GM18519 (cell line): Measurements from ENCODE around the gene CGNL1.

ENCODE experiments used
- ATAC-seq: cut with Tn5 transposase; IDR thresholded peaks from one replicate; pipeline ENCODE4 v1.9.1; 2021; ENCODE audit warnings: mild to moderate bottlenecking, moderate library complexity; ENCODE audit not compliant: unreplicated experiment, low FRiP score

The CGNL1 gene

GRCh38 chr15:57352535-57353316 is 23.6 kb upstream of the CGNL1 start:
- ATAC-seq: no peak

- ATAC-seq: no peak
Measured at GRCh38 chr15:57353317-57353804, 22.9 kb upstream of the CGNL1 start.

GRCh38 chr15:57354436-57355123 is 21.7 kb upstream of the CGNL1 start:
- no peak for ATAC-seq

GRCh38 chr15:57355259-57355658 is 21.0 kb upstream of the CGNL1 start:
- no peak for ATAC-seq

- ATAC-seq: no peak
Measured at GRCh38 chr15:57356178-57356577, 20.1 kb upstream of the CGNL1 start.

GRCh38 chr15:57356636-57357035 is 19.7 kb upstream of the CGNL1 start:
- ATAC-seq: no peak

- ATAC-seq: no peak
Measured at GRCh38 chr15:57357799-57358198, 18.5 kb upstream of the CGNL1 start.

- ATAC-seq: no peak
Measured at GRCh38 chr15:57358571-57358970, 17.7 kb upstream of the CGNL1 start.

- ATAC-seq: no peak
Measured at GRCh38 chr15:57363661-57364060, 12.6 kb upstream of the CGNL1 start.

- no peak for ATAC-seq
Measured at GRCh38 chr15:57364282-57365007, 11.9 kb upstream of the CGNL1 start.

- ATAC-seq: no peak
Measured at GRCh38 chr15:57367556-57367955, 8.7 kb upstream of the CGNL1 start.

GRCh38 chr15:57370929-57371328 is 5.4 kb upstream of the CGNL1 start:
- no peak for ATAC-seq

- no peak for ATAC-seq
Measured at GRCh38 chr15:57373251-57373881, 2.9 kb upstream of the CGNL1 start.

GRCh38 chr15:57373882-57374276 is 2.4 kb upstream of the CGNL1 start:
- no peak for ATAC-seq

- ATAC-seq: no peak
Measured at GRCh38 chr15:57376696-57377477, 582 bp downstream of the CGNL1 start.

- no peak for ATAC-seq
Measured at GRCh38 chr15:57377478-57377847, 1.2 kb downstream of the CGNL1 start.

- no peak for ATAC-seq
Measured at GRCh38 chr15:57379487-57379886, 3.2 kb downstream of the CGNL1 start.

- ATAC-seq: no peak
Measured at GRCh38 chr15:57380854-57381253, 4.5 kb downstream of the CGNL1 start.

- ATAC-seq: no peak
Measured at GRCh38 chr15:57382215-57382614, 5.9 kb downstream of the CGNL1 start.

GRCh38 chr15:57382969-57383368 is 6.7 kb downstream of the CGNL1 start:
- no peak for ATAC-seq
